ENCODE results near the gene YEATS4.

DNA sequence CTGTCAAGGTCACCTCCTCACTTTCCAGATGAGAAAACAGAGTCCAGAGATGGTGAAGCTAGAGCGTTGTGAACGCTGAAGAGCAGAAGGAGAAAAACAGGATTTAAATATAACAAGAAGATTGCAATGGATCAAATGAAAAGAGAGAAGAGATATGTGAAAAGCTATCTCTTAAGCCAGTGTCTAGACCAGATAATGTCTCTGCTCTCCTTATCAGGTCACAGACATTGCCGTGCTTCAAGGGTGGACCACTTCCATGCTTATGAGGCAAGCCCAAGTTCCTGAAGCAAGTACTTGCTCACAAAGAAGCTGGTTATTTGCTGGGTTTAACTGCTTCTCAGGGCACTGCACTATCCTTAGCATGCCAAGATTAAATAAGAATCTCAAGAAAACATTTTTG, 79.0 kb downstream of the YEATS4 start:
- TF ChIP-seq EZH2 (IDR thresholded peaks at IDR 0.05; ENCODE audit: insufficient read depth, poor library complexity, severe bottlenecking) (no peak), EZH2phosphoT487 (IDR thresholded peaks at IDR 0.05; ENCODE audit: insufficient read depth, low read depth) (no peak)
